Measurements from ENCODE around the gene C1orf53.
A peak's percentile ranks its signal among the peaks of the same experiment; 100 is the strongest.
"Not testable (repeated sequence)": the region's sequence is repeated elsewhere in the genome, so short reads cannot be mapped to it uniquely, and the experiment has no call there.

Gene C1orf53

GRCh38 chr1:197922070-197922390 is 19.6 kb downstream of the C1orf53 start:
- no peak for DNase-seq

GRCh38 chr1:197923038-197923437 is 20.6 kb downstream of the C1orf53 start:
- DNase-seq: no peak

GRCh38 chr1:197924516-197925123 is 22.2 kb downstream of the C1orf53 start:
- DNase-seq: no peak

- no peak for DNase-seq
Observed at GRCh38 chr1:197927908-197928665, 25.7 kb downstream of the C1orf53 start.

GRCh38 chr1:197928849-197929336 is 26.5 kb downstream of the C1orf53 start:
- peak in 1 of 2 donors; percentile 30 for DNase-seq

- DNase-seq: no peak
Observed at GRCh38 chr1:197933016-197933415, 30.6 kb downstream of the C1orf53 start.

GRCh38 chr1:197933647-197934046 is 31.2 kb downstream of the C1orf53 start:
- DNase-seq: no peak

- no peak for DNase-seq
Observed at GRCh38 chr1:197937381-197937780, 35.0 kb downstream of the C1orf53 start.

- no peak for DNase-seq
Observed at GRCh38 chr1:197937892-197938291, 35.5 kb downstream of the C1orf53 start.

- DNase-seq: not testable (repeated sequence)
Observed at GRCh38 chr1:197939159-197939980, 36.9 kb downstream of the C1orf53 start.

GRCh38 chr1:197942042-197942441 is 39.6 kb downstream of the C1orf53 start:
- DNase-seq: no peak

GRCh38 chr1:197944485-197944884 is 42.1 kb downstream of the C1orf53 start:
- DNase-seq: no peak

- no peak for DNase-seq
Observed at GRCh38 chr1:197948926-197949899, 46.8 kb downstream of the C1orf53 start.

- no peak for DNase-seq
Observed at GRCh38 chr1:197951089-197951488, 48.7 kb downstream of the C1orf53 start.

- DNase-seq: no peak
Observed at GRCh38 chr1:197951617-197952175, 49.3 kb downstream of the C1orf53 start.

GRCh38 chr1:197953472-197953871 is 51.0 kb downstream of the C1orf53 start:
- not testable (repeated sequence) for DNase-seq

- DNase-seq: no peak
Observed at GRCh38 chr1:197954718-197955418, 52.4 kb downstream of the C1orf53 start.

- DNase-seq: no peak
Observed at GRCh38 chr1:197955486-197956394, 53.3 kb downstream of the C1orf53 start.

Data from stimulated activated CD4-positive, alpha-beta T cell treated with anti-CD3 and anti-CD28 coated beads, Interleukin-2, amount 100 ng/mL, for 48 hours (primary cell).